Activated gamma-delta T cell (primary cell): ENCODE data around the gene STRC.
"Not testable (repeated sequence)": the region's sequence is repeated elsewhere in the genome, so short reads cannot be mapped to it uniquely, and the experiment has no call there.

Source experiments
- DNase-seq: peaks from one replicate; lab custom pipeline; 2025; lab: John Stamatoyannopoulos, UW

Gene STRC

GRCh38 chr15:43563793-43564192 is 54.8 kb downstream of the STRC start:
- DNase-seq: not testable (repeated sequence)

GRCh38 chr15:43562753-43563152 is 55.8 kb downstream of the STRC start:
- not testable (repeated sequence) for DNase-seq

GRCh38 chr15:43552986-43553385 is 65.6 kb downstream of the STRC start:
- no peak for DNase-seq

GRCh38 chr15:43552256-43552655 is 66.3 kb downstream of the STRC start:
- no peak for DNase-seq

GRCh38 chr15:43550527-43551363 is 67.9 kb downstream of the STRC start:
- no peak for DNase-seq
